HEK293 (cell line): Measurements from ENCODE around the gene POU2AF1.
A peak's percentile ranks its signal among the peaks of the same experiment; 100 is the strongest.

Experiments
- CTCF ChIA-PET: fragments of 350-600 bp; formaldehyde crosslinking; extraction: SDS; loops from one replicate; lab custom pipeline; 2021; ENCODE audit warnings: antibody characterized with exemption; lab: Yijun Ruan, JAX
- POLR2A ChIA-PET: fragments of 300-600 bp; formaldehyde crosslinking; extraction: SDS; loops from one replicate; lab custom pipeline; 2020; ENCODE audit warnings: antibody characterized with exemption, inconsistent platforms; lab: Yijun Ruan, JAX
- H3K27ac ChIP-seq: fragments of 200-500 bp; sonication (Bioruptor generic); 2 replicates; pipeline ENCODE4 v1.5.1; 2014; ENCODE audit warnings: low read depth, low read length, control low read depth, inconsistent platforms; ENCODE audit errors: extremely low read depth
- H3K36me3 ChIP-seq, 2 experiments: fragments of 200-500 bp in 1 of 2; sonication (Bioruptor generic) in 1 of 2; 1 replicate in 1 of 2; 2 replicates in 1 of 2; pipeline ENCODE4 v1.5.1; 2014 to 2017; ENCODE audit warnings: inconsistent platforms in 2 of 2, low read length in 2 of 2; ENCODE audit not compliant: control insufficient read depth in 2 of 2, insufficient read depth in 1 of 2
- H3K4me1 ChIP-seq: fragments of 200-500 bp; sonication (Bioruptor generic); 2 replicates; pipeline ENCODE4 v1.5.1; 2014; ENCODE audit warnings: mild to moderate bottlenecking, low read length, inconsistent platforms; ENCODE audit not compliant: control insufficient read depth, insufficient read depth
- H3K4me3 ChIP-seq: 2 replicates; pipeline ENCODE4 v1.5.1; 2011; ENCODE audit warnings: low read depth, mild to moderate bottlenecking, control low read depth, low read length, moderate library complexity
- H3K9me3 ChIP-seq: fragments of 200-500 bp; sonication (Bioruptor generic); 2 replicates; pipeline ENCODE4 v1.5.1; 2014; ENCODE audit warnings: low read depth, low read length, inconsistent platforms; ENCODE audit not compliant: control insufficient read depth, insufficient read depth
- CTCF ChIP-seq: fragments of 450-650 bp; formaldehyde crosslinking; IDR thresholded peaks from 2 replicates; pipeline ENCODE4 v1.5.1; 2016; ENCODE audit warnings: missing biosample characterization, missing genetic modification characterization
- HOXC10 ChIP-seq: sonication (generic); formaldehyde crosslinking; IDR thresholded peaks from 2 replicates; pipeline ENCODE4 v1.8.1; 2023; ENCODE audit warnings: mild to moderate bottlenecking, missing genetic modification reagents
- KLF9 ChIP-seq: fragments of 450-650 bp; formaldehyde crosslinking; IDR thresholded peaks from 2 replicates; pipeline ENCODE4 v1.5.1; 2016; ENCODE audit warnings: missing biosample characterization, missing genetic modification characterization, low read depth
- MZF1 ChIP-seq: fragments of 450-650 bp; formaldehyde crosslinking; IDR thresholded peaks from 2 replicates; pipeline ENCODE4 v1.5.1; 2017; ENCODE audit warnings: missing biosample characterization, missing genetic modification characterization, borderline replicate concordance
- REPIN1 ChIP-seq: fragments of 450-650 bp; formaldehyde crosslinking; IDR thresholded peaks from 2 replicates; pipeline ENCODE4 v1.5.1; 2017; ENCODE audit warnings: missing biosample characterization, missing genetic modification characterization, low read depth
- SCRT2 ChIP-seq: fragments of 450-650 bp; formaldehyde crosslinking; IDR thresholded peaks from 2 replicates; pipeline ENCODE4 v1.5.1; 2016; ENCODE audit warnings: missing biosample characterization, missing genetic modification characterization
- SP7 ChIP-seq: fragments of 450-650 bp; formaldehyde crosslinking; IDR thresholded peaks from 2 replicates; pipeline ENCODE4 v1.5.1; 2016; ENCODE audit warnings: missing biosample characterization, missing genetic modification characterization
- TCF7L2 ChIP-seq: IDR thresholded peaks from 2 replicates; pipeline ENCODE4 v1.6.1; 2011; ENCODE audit warnings: low read depth, mild to moderate bottlenecking, inconsistent platforms, low read length, moderate library complexity, borderline replicate concordance
- YY1 ChIP-seq: fragments of 450-650 bp; formaldehyde crosslinking; IDR thresholded peaks from 2 replicates; pipeline ENCODE4 v1.5.1; 2018; ENCODE audit warnings: missing biosample characterization, missing genetic modification characterization
- ZNF133 ChIP-seq: fragments of 450-650 bp; formaldehyde crosslinking; IDR thresholded peaks from 2 replicates; pipeline ENCODE4 v1.5.1; 2016; ENCODE audit warnings: missing biosample characterization, missing genetic modification characterization
- ZNF2 ChIP-seq: fragments of 450-650 bp; formaldehyde crosslinking; IDR thresholded peaks from 2 replicates; pipeline ENCODE4 v1.5.1; 2016; ENCODE audit warnings: missing biosample characterization, missing genetic modification characterization
- ZNF211 ChIP-seq: fragments of 450-650 bp; formaldehyde crosslinking; IDR thresholded peaks from 2 replicates; pipeline ENCODE4 v1.5.1; 2016; ENCODE audit warnings: low read depth, missing biosample characterization, missing genetic modification characterization
- ZNF248 ChIP-seq: fragments of 450-650 bp; formaldehyde crosslinking; IDR thresholded peaks from 2 replicates; pipeline ENCODE4 v1.5.1; 2017; ENCODE audit warnings: missing biosample characterization, missing genetic modification characterization
- ZNF335 ChIP-seq: fragments of 450-650 bp; formaldehyde crosslinking; conservative IDR thresholded peaks from 2 replicates; pipeline ENCODE4 v1.5.1; 2016; ENCODE audit warnings: missing biosample characterization, missing genetic modification characterization
- ZNF354C ChIP-seq: fragments of 450-650 bp; formaldehyde crosslinking; IDR thresholded peaks from 2 replicates; pipeline ENCODE4 v1.5.1; 2016; ENCODE audit warnings: missing biosample characterization, missing genetic modification characterization, low read depth, borderline replicate concordance
- ZNF433 ChIP-seq: fragments of 450-650 bp; formaldehyde crosslinking; IDR thresholded peaks from 2 replicates; pipeline ENCODE4 v1.5.1; 2016; ENCODE audit warnings: missing biosample characterization, missing genetic modification characterization, low read depth
- ZNF501 ChIP-seq: fragments of 450-650 bp; formaldehyde crosslinking; IDR thresholded peaks from 2 replicates; pipeline ENCODE4 v1.5.1; 2016; ENCODE audit warnings: missing biosample characterization, missing genetic modification characterization
- ZNF514 ChIP-seq: fragments of 450-650 bp; formaldehyde crosslinking; IDR thresholded peaks from 2 replicates; pipeline ENCODE4 v1.5.1; 2016; ENCODE audit warnings: missing biosample characterization, missing genetic modification characterization
- ZNF521 ChIP-seq: fragments of 450-650 bp; formaldehyde crosslinking; IDR thresholded peaks from 2 replicates; pipeline ENCODE4 v1.5.1; 2017; ENCODE audit warnings: missing biosample characterization, mild to moderate bottlenecking, missing genetic modification characterization
- ZNF560 ChIP-seq: fragments of 450-650 bp; formaldehyde crosslinking; IDR thresholded peaks from 2 replicates; pipeline ENCODE4 v1.5.1; 2017; ENCODE audit warnings: missing biosample characterization, missing genetic modification characterization, borderline replicate concordance
- ZNF610 ChIP-seq: fragments of 450-650 bp; formaldehyde crosslinking; IDR thresholded peaks from 2 replicates; pipeline ENCODE4 v1.5.1; 2016; ENCODE audit warnings: missing biosample characterization, missing genetic modification characterization, borderline replicate concordance
- ZNF629 ChIP-seq: fragments of 450-650 bp; formaldehyde crosslinking; IDR thresholded peaks from 2 replicates; pipeline ENCODE4 v1.5.1; 2017; ENCODE audit warnings: missing biosample characterization, missing genetic modification characterization
- ZNF654 ChIP-seq: fragments of 450-650 bp; formaldehyde crosslinking; IDR thresholded peaks from 2 replicates; pipeline ENCODE4 v1.5.1; 2016; ENCODE audit warnings: low read depth, missing biosample characterization, missing genetic modification characterization
- ZNF660 ChIP-seq: fragments of 450-650 bp; IDR thresholded peaks from 2 replicates; pipeline ENCODE4 v1.5.1; 2018; ENCODE audit warnings: missing biosample characterization, mild to moderate bottlenecking, missing genetic modification characterization
- ZNF76 ChIP-seq: fragments of 450-650 bp; formaldehyde crosslinking; IDR thresholded peaks from 2 replicates; pipeline ENCODE4; 2016; ENCODE audit warnings: low read depth, missing biosample characterization, missing genetic modification characterization, borderline replicate concordance
- ZNF785 ChIP-seq: fragments of 450-650 bp; formaldehyde crosslinking; IDR thresholded peaks from 2 replicates; pipeline ENCODE4 v1.5.1; 2016; ENCODE audit warnings: missing biosample characterization, missing genetic modification characterization

The POU2AF1 gene

GRCh38 chr11:111423250-111423615, 44.2 kb upstream of the POU2AF1 start:
- Histone ChIP-seq H3K36me3 (no peaks in the 10 kb centered on the region), H3K4me3 (no peak overlapping the region), H3K4me1 (peaks cover 2% of the 10 kb centered on the region; the same call in 1 of the 2 replicates), H3K27ac (no peak overlapping the region), H3K9me3 (no peaks in the 10 kb centered on the region)
- CTCF ChIA-PET = interaction anchor here (0.6 to 8.5 kb wide), 32 partner anchors 9 to 1171 kb away, joined by 3 to 122 read pairs (median 4); no protein-coding TSS in a partner anchor
- TF ChIP-seq ZNF560 (no peak), KLF9 (tag by site-specific recombination) (no peak), ZNF76 (tag by site-specific recombination) (no peak), SCRT2 (peak; percentile 54; the same call in 1 of the 2 replicates), ZNF629 (tag by site-specific recombination) (no peak), ZNF211 (no peak), ZNF433 (tag by site-specific recombination) (no peak)
- POLR2A ChIA-PET = interaction anchor here (1.0 kb wide), 1 partner anchor 140 kb away, joined by 3 read pairs; no protein-coding TSS in a partner anchor

GRCh38 chr11:111422494-111423249, 43.6 kb upstream of the POU2AF1 start:
- peak; percentile 91 for TF ChIP-seq CTCF (tag by site-specific recombination)
- TF ChIP-seq ZNF654 (tag by site-specific recombination) = peak; percentile 67
- TF ChIP-seq YY1 (tag by site-specific recombination) = no peak
- Histone ChIP-seq H3K4me1 (peaks cover 2% of the 10 kb centered on the region; the same call in 1 of the 2 replicates), H3K4me3 (no peak overlapping the region), H3K27ac (no peak overlapping the region), H3K36me3 (no peaks in the 10 kb centered on the region), H3K9me3 (no peaks in the 10 kb centered on the region)
- CTCF ChIA-PET = interaction anchor here (0.6 to 8.5 kb wide), 31 partner anchors 10 to 1171 kb away, joined by 3 to 122 read pairs (median 4); no protein-coding TSS in a partner anchor
- POLR2A ChIA-PET = interaction anchor here (1.0 kb wide), 1 partner anchor 140 kb away, joined by 3 read pairs; no protein-coding TSS in a partner anchor

DNA sequence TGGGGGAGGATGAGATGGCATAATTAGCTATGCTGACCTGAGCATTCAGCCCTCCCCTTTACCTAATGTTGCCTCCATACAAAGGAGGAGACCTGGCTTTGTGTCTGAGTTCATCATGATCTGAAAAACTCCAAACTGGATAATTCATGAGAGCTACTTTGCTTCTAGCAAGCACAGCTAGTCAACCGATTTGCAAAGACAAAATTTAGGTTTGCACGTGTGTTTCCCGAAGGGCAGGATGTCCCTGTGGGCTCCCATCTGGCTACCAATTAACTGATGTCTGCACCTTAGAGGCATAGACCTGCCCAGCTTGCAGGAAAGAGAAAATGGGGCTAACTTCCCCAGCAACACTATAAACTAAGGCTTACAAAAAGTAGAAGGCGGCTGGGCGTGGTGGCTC, 42.2 kb upstream of the POU2AF1 start:
- Histone ChIP-seq H3K36me3 (no peaks in the 10 kb centered on the region), H3K4me1 (no peaks in the 10 kb centered on the region), H3K27ac (no peak overlapping the region), H3K4me3 (no peak overlapping the region), H3K9me3 (no peaks in the 10 kb centered on the region)
- CTCF ChIA-PET = interaction anchor here (0.7 to 8.5 kb wide), 4 partner anchors 8 to 557 kb away, joined by 3 to 122 read pairs (median 6); no protein-coding TSS in a partner anchor
- POLR2A ChIA-PET = no interaction called here
- TF ChIP-seq HOXC10 (CRISPR knock-in tag) = no peak
- TF ChIP-seq ZNF610 (tag by site-specific recombination) = no peak
- TF ChIP-seq ZNF521 = no peak
- TF ChIP-seq REPIN1 (tag by site-specific recombination) = no peak
- TF ChIP-seq ZNF660 = no peak
- no peak for TF ChIP-seq TCF7L2
- TF ChIP-seq MZF1 (tag by site-specific recombination) = no peak
- TF ChIP-seq ZNF514 (tag by site-specific recombination) = no peak
- no peak for TF ChIP-seq ZNF501 (tag by site-specific recombination)
- no peak for TF ChIP-seq SP7
- no peak for TF ChIP-seq ZNF785 (tag by site-specific recombination)
- no peak for TF ChIP-seq ZNF2 (tag by site-specific recombination)
- TF ChIP-seq ZNF629 (tag by site-specific recombination) = no peak
- TF ChIP-seq ZNF248 (tag by site-specific recombination) = no peak
- no peak for TF ChIP-seq ZNF133 (tag by site-specific recombination)
- TF ChIP-seq ZNF335 (tag by site-specific recombination) = no peak
- TF ChIP-seq ZNF354C (tag by site-specific recombination) = no peak
